Erythroblast (primary cell): ENCODE results near the gene DLG2.

Experiments used
- DNase-seq, 2 experiments: peaks; one replicate each; lab custom pipeline; 2025; lab: John Stamatoyannopoulos, UW
- GATA1 ChIP-seq: IDR thresholded peaks from 2 replicates; pipeline ENCODE4 v1.6.1; 2011; ENCODE audit warnings: low read depth, mild to moderate bottlenecking, control low read depth, low read length, moderate library complexity
- POLR2A ChIP-seq: IDR thresholded peaks from 2 replicates; pipeline ENCODE4 v1.6.1; 2011; ENCODE audit warnings: mild to moderate bottlenecking, low read length

DLG2 gene

DNA sequence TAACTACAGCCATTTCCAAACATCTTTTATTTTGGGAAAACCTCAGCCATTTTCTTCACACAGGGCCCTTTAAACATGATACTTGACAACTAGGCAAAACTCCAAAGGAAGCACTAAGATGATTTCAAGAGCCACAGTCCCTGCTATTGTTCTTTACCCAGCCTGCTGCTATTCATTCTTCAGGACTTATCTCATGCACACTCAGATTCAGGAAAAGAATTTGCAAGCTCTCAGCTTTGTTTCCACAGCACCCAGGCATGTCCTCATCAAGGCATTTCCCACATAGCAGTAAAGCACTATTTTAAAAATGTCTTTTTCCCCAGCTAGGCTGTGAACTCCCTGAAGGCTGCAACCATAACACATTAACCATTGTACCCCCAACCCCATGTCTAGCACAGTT, 1731.6 kb downstream of the DLG2 start:
- TF ChIP-seq GATA1 (no peak), POLR2A (no peak)
- no peak for DNase-seq

DNA sequence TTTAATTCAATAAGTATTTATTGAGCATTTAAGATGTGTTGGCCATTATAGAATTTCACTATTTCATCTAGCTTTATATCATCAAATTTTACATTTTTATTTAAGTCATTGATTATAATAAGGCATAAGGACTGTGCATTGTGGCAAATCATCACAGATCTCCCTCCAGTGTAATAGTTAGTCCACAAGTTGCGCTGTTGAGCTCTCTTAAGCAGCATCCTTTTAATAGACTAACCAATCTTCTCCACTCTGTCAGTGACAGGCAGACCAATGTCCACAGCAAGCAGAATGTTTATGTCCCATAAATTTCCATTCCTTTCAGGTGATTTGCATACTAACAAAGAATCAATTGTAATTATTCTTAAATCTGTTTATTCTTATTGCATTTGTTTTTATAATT, 1745.7 kb downstream of the DLG2 start:
- DNase-seq: no peak
- TF ChIP-seq GATA1 (no peak), POLR2A (no peak)

DNA sequence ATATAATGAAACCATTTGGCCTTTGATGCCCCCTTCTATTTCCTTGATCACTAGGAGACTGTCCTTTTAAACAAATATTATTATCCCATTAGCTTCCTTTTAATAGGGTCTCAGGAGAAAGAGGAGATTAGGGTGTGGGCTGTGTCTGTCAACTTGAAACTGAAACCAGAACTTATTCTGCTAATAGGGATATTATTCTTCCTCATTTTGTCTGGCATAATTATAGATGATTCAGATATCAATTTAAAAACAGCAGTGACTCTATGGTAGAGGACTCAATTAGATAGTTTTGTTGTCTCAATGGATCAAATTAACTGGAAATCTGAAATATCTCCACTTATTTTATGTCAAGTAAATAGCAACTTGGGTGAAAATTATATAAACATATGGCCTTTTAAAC, 1756.1 kb downstream of the DLG2 start:
- no peak for TF ChIP-seq GATA1
- no peak for TF ChIP-seq POLR2A
- no peak for DNase-seq

DNA sequence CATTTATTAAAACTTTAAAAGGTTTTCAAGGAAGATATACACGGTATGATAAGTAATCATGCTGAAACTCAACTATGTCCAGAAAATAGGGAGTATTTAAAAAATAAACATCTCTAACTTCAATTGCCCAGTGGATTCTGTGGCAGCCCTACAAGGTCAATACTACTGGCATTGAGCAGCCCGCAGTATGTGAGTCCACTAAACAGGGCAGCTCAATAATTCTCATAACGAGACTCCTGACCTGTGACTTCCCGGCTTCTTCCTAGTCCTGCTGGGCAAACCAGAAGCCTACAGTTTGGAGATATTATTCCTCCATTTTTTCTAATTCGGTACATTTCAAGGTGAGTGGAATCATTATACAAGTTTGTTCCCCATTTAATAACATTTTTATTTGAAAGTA, 1760.5 kb downstream of the DLG2 start:
- TF ChIP-seq POLR2A: no peak
- no peak for TF ChIP-seq GATA1
- DNase-seq: no peak

DNA sequence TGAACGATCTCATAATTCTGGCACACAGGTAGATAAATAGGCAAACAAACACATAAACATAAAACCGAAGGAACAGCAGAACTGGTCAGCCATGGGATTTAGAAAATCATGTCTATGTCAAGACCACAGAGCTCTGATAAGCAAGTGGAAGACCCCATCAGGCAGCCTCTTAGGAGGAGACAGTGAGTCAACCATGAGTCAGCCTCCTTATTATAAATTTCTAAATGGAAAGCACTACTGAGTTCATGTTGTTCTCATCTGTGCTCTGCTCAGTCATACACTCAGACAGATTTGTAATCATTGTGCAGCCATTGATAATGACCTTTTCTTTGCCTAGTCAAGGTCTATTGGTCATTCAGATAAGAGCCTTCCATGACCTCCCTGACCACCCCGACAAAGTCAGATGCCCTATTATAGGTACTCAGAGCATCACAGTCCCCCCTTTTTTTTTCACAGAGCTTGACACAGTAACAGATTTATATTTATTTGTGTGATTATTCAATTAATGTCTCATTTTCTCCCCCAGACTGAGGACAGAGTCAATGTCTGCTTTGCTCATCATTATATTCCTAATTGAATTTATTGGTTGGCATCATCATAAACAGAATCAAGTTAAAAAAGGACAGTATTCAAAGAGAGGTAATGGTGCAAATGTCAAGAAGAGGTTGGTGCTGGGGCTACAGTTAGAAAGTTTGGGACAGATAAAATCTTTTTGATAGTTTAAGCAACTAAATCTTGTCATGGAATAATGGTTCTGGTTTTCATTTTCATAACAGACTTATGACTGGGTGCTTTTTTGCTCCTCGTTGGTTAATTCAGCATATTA, 1761.3 kb downstream of the DLG2 start:
- TF ChIP-seq GATA1 (no peak), POLR2A (no peak)
- DNase-seq: no peak

DNA sequence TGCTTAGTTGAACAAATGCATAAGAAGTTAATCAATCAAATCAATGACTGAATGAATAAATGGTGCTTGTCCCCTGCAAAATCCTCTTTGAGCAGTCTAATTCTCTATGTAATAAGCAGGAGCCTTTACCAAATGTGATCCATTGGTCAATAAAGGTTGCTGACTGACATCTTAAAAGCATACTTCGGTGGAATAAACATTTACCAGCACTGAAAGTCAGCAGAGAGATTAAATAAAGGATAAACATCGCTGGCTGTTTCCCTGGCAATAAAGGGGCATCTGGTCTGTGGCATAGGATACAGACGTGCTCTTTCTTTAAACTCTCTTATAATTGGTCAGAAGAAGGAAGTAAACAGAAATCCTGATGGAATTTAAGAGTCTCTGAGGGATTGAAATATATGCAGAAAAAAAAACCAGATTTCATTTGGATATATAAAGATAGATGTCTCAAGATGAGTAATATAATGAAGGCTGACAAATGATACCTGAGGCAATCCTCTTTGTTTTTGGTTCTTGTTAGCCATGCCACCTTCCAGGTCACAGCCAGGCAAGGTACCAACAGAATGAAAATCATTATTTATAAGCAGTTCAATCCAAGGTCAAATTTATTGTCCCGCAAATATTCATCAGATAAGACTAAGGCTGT, 1762.6 kb downstream of the DLG2 start:
- no peak for TF ChIP-seq POLR2A
- no peak for TF ChIP-seq GATA1
- no peak for DNase-seq

DNA sequence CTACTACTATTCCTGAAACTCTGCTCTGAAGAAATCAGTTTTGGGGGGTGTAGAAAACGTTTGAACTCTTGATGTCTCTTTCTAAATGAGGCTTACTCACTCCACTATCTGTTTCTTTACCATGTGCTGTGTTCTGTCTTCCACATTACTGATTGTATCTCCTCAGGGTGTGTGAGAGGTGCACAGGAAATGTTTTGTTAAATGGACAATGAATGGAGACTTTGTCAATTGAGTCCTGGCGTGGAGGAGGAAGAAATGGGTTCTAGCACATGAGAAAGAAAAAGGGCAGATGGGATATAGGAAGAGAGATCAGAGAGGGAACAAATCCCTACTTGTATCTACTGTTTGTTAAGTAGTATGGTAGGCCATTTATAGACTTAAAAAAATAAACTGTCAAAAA, 1763.9 kb downstream of the DLG2 start:
- DNase-seq: no peak
- TF ChIP-seq POLR2A (no peak), GATA1 (no peak)

DNA sequence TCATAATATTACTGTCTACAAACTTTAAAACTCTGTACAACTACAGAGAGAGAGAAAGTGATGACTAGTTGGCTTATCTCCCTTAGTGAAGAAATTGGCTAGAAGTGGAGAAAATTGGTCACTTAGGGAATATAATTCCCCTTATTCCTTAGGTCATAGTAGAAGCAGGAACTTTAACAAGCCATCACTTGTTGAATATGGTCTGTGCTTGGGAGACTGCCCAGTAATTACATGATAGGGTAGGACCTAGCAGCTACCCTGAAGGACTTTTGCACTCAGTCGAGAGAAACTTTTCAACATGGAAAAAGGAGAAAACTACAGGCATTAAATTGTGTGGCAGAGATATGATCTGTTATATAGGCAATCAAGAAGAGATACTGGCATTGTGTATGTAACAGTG, 1764.5 kb downstream of the DLG2 start:
- TF ChIP-seq POLR2A (no peak), GATA1 (no peak)
- DNase-seq: no peak

DNA sequence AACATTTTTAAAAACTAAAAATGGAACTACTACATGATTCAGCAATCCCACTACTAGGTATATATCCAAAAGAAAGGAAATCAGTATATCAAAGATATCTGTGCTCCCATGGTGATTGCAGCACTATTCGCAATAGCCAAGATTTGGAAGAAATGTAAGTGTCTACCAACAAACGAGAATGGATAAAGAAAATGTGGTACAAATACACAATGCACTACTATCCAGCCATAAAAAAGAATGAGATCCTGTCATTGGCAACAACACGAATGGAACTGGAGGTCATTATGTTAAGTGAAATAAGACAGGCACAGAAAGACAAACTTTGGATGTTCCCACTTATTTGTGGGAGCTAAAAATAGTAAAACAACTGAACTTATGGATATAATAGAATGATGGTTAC, 1765.1 kb downstream of the DLG2 start:
- no peak for TF ChIP-seq GATA1
- TF ChIP-seq POLR2A: no peak
- no peak for DNase-seq

DNA sequence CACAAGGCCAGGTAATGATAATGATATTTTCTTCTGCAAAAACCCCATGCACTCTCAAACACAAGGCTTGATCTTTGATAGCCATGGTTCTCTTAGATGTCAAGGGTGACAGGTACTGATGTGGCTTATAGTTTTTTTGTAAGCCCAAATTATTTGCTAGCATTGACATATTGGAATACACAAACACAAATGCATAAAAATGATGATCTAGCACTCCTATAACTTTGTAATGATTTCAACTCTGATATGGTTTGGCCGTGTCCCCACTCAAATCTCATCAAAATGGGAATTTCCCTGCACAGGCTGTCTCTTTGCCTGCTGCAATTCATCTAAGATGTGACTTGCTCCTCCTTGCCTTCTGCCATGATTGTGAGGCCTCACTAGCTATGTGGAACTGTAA, 1768.5 kb downstream of the DLG2 start:
- TF ChIP-seq GATA1 (no peak), POLR2A (no peak)
- DNase-seq: no peak

DNA sequence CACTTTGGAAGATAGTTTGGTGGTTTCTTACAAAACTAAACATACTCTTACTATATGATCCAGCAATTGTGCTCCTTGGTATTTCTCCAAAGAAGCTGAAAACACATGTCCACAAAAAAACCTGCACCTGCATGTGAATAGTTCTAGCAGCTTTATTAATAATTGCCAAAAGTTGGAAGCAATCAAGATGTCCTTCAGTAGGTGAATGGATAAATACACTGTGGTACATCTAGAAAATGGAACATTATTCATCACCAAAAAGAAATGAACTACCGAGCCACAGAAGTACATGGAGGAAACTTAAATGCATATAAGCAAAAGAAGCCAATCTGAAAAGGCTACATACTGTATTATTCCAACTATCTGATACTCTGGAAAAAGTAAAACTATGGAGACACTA, 1771.9 kb downstream of the DLG2 start:
- no peak for DNase-seq
- TF ChIP-seq POLR2A: no peak
- TF ChIP-seq GATA1: no peak

DNA sequence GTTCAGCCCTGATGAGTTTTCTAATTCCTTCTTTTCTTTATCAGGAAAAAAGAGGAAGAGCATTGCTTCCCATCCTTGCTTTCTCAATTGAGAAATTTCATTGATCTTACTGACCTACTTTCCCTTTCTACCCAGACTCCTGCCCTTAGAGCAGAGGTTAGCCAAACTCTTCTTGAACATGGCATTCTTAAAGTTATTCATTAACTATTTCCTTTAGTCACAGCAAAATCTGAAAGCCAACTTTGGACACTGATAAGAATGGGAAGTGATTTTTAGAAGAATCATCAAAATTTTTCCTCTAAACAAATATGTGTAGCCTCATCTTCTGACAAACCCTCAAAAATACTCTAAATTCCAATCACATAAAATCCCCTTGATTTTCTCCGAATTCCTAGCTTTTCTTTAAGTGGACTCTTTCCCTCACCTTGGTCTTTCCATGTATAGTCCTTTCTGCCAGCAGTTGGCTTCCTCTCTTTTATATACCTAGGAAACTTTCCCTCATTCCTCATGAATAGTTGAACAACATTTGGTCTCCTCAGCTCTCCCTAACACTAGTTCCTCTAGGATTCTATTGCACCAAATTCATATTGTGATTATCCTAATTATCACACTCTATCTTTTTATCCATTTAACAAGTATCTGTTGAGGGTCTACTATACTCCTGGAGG, 1774.2 kb downstream of the DLG2 start:
- TF ChIP-seq POLR2A (no peak), GATA1 (no peak)
- no peak for DNase-seq

DNA sequence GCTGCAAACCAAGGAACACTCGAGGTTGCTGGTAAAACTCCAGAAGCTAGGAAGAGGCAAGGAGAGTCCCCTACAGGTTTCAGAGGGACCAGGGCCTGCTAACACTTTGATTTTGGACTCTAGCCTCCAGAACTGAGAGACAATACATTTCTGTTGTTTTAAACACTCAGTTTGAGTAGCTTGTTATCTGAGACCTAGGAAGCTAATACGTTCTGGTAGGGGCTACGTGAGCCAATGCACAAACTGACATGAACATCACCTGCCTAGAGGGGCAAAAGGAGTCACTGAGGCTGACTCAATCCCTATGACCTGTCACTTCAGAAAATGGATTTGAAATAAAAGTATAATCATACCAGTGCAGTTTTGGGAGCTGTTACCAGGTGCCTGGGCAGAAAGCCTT, 1775.1 kb downstream of the DLG2 start:
- TF ChIP-seq POLR2A (no peak), GATA1 (no peak)
- DNase-seq: no peak

DNA sequence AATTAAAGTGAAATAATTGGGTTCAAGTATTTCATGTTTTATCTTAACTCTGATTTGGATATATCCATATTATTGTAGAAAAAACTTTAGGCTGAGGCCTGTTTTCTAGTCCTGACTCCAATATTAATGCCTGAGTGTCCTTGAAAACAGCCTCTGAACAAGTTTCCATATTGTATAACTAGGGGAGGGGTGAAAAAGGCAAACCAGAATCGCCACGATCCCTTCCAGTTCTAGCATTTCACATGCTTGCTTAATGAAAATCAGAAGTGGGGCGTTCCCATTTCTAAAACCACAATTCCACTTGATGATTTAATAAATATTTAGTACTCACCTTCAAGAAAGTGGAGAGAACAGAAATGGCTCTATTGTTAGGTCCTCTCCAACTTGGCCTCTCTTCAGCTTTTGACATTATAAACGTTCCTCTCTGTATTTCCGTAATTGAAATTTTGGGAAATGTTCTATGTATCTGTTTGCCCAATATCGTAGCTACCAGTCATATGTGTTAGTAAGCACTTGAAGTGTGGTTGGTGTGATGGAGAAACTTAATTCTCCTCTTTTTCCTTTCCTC, 1779.6 kb downstream of the DLG2 start:
- no peak for DNase-seq
- no peak for TF ChIP-seq POLR2A
- TF ChIP-seq GATA1: no peak

DNA sequence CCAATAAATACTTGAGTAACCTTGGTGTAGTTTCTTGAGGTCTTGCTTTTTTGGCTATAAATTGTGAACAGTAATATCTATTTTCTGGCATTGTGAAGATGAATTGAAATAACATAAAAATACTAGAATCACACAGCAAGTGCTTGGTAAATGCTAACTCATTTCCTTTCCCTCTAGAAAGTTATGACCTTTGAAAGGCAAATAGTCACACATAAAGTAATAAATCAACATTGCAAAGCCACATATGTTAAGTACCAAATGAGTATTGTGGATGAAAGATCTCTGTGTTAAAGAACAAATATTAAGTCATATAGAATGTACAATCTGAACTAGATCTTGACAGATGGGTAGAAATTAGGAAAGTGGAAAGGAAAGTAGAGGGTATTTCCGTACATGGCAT, 1781.3 kb downstream of the DLG2 start:
- TF ChIP-seq POLR2A: no peak
- no peak for TF ChIP-seq GATA1
- DNase-seq: no peak

DNA sequence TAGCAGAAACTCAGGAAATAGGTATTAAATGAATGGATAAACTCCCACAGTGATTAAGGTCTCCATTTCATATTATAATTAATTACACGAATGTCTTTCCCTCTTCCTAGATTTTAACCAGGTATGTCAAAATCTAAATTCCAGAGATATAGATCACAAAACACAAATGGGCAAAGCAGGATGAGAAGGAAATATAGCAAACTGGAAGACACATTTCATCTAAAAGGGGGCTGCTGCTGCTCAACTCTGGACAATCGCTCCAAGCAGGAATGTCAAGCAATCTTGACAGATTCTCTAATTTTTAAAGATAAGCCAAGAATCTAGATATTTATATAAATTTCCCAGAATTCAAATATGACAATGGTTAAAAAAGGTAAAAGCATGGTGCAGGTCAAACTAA, 1786.8 kb downstream of the DLG2 start:
- no peak for TF ChIP-seq POLR2A
- TF ChIP-seq GATA1: no peak
- DNase-seq: no peak
